Measurements from ENCODE around the gene STKLD1.
"Not testable (repeated sequence)": the region's sequence is repeated elsewhere in the genome, so short reads cannot be mapped to it uniquely, and the experiment has no call there.

The STKLD1 gene

GRCh38 chr9:133387680-133388079 is 11.5 kb downstream of the STKLD1 start:
- H3K79me2 ChIP-seq (ENCODE audit: insufficient read depth, low read depth): no peaks in the 10 kb centered on the region
- H3K27ac ChIP-seq: no peak overlapping the region
- H3K4me1 ChIP-seq (ENCODE audit: low read depth, poor library complexity, severe bottlenecking): no peaks in the 10 kb centered on the region
- TF ChIP-seq CTCF (conservative IDR thresholded peaks at IDR 0.05; ENCODE audit: low read depth, low read length): no peak
- no peak overlapping the region for H3K4me2 ChIP-seq
- peaks cover 39% of the 10 kb centered on the region for H3K27me3 ChIP-seq (ENCODE audit: insufficient read depth, low read depth)
- no peak overlapping the region for H3K4me3 ChIP-seq (IDR thresholded peaks at IDR 0.05; ENCODE audit: insufficient read depth, low read depth, low read length)
- no peaks in the 10 kb centered on the region for H3K36me3 ChIP-seq (ENCODE audit: insufficient read depth)
- no peak overlapping the region for H2AFZ ChIP-seq (ENCODE audit: low read depth)
- no peaks in the 10 kb centered on the region for H4K20me1 ChIP-seq (ENCODE audit: insufficient read depth)
- H3K9ac ChIP-seq: no peak overlapping the region

- Histone ChIP-seq H3K36me3 (ENCODE audit: insufficient read depth) (no peaks in the 10 kb centered on the region), H3K27me3 (ENCODE audit: insufficient read depth, low read depth) (peaks cover 43% of the 10 kb centered on the region), H3K4me1 (ENCODE audit: low read depth, poor library complexity, severe bottlenecking) (no peaks in the 10 kb centered on the region), H3K9ac (no peak overlapping the region), H3K4me3 (IDR thresholded peaks at IDR 0.05; ENCODE audit: insufficient read depth, low read depth, low read length) (no peak overlapping the region), H4K20me1 (ENCODE audit: insufficient read depth) (no peaks in the 10 kb centered on the region), H2AFZ (ENCODE audit: low read depth) (no peak overlapping the region), H3K79me2 (ENCODE audit: insufficient read depth, low read depth) (no peaks in the 10 kb centered on the region), H3K4me2 (no peak overlapping the region), H3K27ac (no peak overlapping the region)
- TF ChIP-seq CTCF (conservative IDR thresholded peaks at IDR 0.05; ENCODE audit: low read depth, low read length): no peak
Measured at GRCh38 chr9:133389025-133389557, 12.9 kb downstream of the STKLD1 start.

GRCh38 chr9:133389562-133389961 is 13.4 kb downstream of the STKLD1 start:
- Histone ChIP-seq H4K20me1 (ENCODE audit: insufficient read depth) (no peaks in the 10 kb centered on the region), H3K27me3 (ENCODE audit: insufficient read depth, low read depth) (peaks cover 46% of the 10 kb centered on the region), H3K9ac (no peak overlapping the region)

GRCh38 chr9:133390713-133391112 is 14.5 kb downstream of the STKLD1 start:
- no peak overlapping the region for H3K27ac ChIP-seq
- H4K20me1 ChIP-seq (ENCODE audit: insufficient read depth): no peaks in the 10 kb centered on the region
- no peak overlapping the region for H3K9ac ChIP-seq
- no peak for TF ChIP-seq CTCF (conservative IDR thresholded peaks at IDR 0.05; ENCODE audit: low read depth, low read length)
- H3K4me2 ChIP-seq: no peak overlapping the region
- H3K4me1 ChIP-seq (ENCODE audit: low read depth, poor library complexity, severe bottlenecking): no peaks in the 10 kb centered on the region
- H2AFZ ChIP-seq (ENCODE audit: low read depth): no peak overlapping the region
- no peak overlapping the region for H3K4me3 ChIP-seq (IDR thresholded peaks at IDR 0.05; ENCODE audit: insufficient read depth, low read depth, low read length)
- no peaks in the 10 kb centered on the region for H3K79me2 ChIP-seq (ENCODE audit: insufficient read depth, low read depth)
- peaks cover 55% of the 10 kb centered on the region for H3K27me3 ChIP-seq (ENCODE audit: insufficient read depth, low read depth)
- no peaks in the 10 kb centered on the region for H3K36me3 ChIP-seq (ENCODE audit: insufficient read depth)

More at GRCh38 chr9:133389562-133389961, 13.4 kb downstream of the STKLD1 start:
- no peak overlapping the region for H3K4me2 ChIP-seq
- H3K4me3 ChIP-seq (IDR thresholded peaks at IDR 0.05; ENCODE audit: insufficient read depth, low read depth, low read length): no peak overlapping the region
- H3K4me1 ChIP-seq (ENCODE audit: low read depth, poor library complexity, severe bottlenecking): no peaks in the 10 kb centered on the region
- no peaks in the 10 kb centered on the region for H3K79me2 ChIP-seq (ENCODE audit: insufficient read depth, low read depth)
- TF ChIP-seq CTCF (conservative IDR thresholded peaks at IDR 0.05; ENCODE audit: low read depth, low read length): no peak
- H3K36me3 ChIP-seq (ENCODE audit: insufficient read depth): no peaks in the 10 kb centered on the region
- no peak overlapping the region for H2AFZ ChIP-seq (ENCODE audit: low read depth)
- no peak overlapping the region for H3K27ac ChIP-seq

GRCh38 chr9:133391449-133391848 is 15.3 kb downstream of the STKLD1 start:
- H3K4me3 ChIP-seq (IDR thresholded peaks at IDR 0.05; ENCODE audit: insufficient read depth, low read depth, low read length); H3K36me3 ChIP-seq (ENCODE audit: insufficient read depth); H4K20me1 ChIP-seq (ENCODE audit: insufficient read depth); H2AFZ ChIP-seq (ENCODE audit: low read depth); H3K4me1 ChIP-seq (ENCODE audit: low read depth, poor library complexity, severe bottlenecking); H3K4me2 ChIP-seq; H3K9ac ChIP-seq; H3K27ac ChIP-seq; H3K79me2 ChIP-seq (ENCODE audit: insufficient read depth, low read depth): not testable (repeated sequence)
- peaks cover 57% of the 10 kb centered on the region for H3K27me3 ChIP-seq (ENCODE audit: insufficient read depth, low read depth)

- H3K4me1 ChIP-seq (ENCODE audit: low read depth, poor library complexity, severe bottlenecking); H3K4me2 ChIP-seq; H3K36me3 ChIP-seq (ENCODE audit: insufficient read depth); H4K20me1 ChIP-seq (ENCODE audit: insufficient read depth); H3K79me2 ChIP-seq (ENCODE audit: insufficient read depth, low read depth); H3K27ac ChIP-seq; H3K4me3 ChIP-seq (IDR thresholded peaks at IDR 0.05; ENCODE audit: insufficient read depth, low read depth, low read length); H2AFZ ChIP-seq (ENCODE audit: low read depth); H3K9ac ChIP-seq: not testable (repeated sequence)
- H3K27me3 ChIP-seq (ENCODE audit: insufficient read depth, low read depth): peaks cover 57% of the 10 kb centered on the region
Measured at GRCh38 chr9:133392308-133392707, 16.1 kb downstream of the STKLD1 start.
